ENCODE results near the gene SAYSD1. TPM values are rescaled to one million over a fixed set of nuclear protein-coding genes. Genes with fewer than 3 reads are reported as not detected.
"Not testable (repeated sequence)": the region's sequence is repeated elsewhere in the genome, so short reads cannot be mapped to it uniquely, and the experiment has no call there.

Gene SAYSD1
- 10 to 100 TPM; 11.1 to 11.2 TPM for total RNA-seq
- long read RNA-seq, donor 1, transcript SAYSD1-201 (2 exons, 2,020 nt) = major isoform, 6 of 6 reads
- long read RNA-seq, donor 1, partial matches to known transcripts = 0 of 6 reads
- long read RNA-seq, donor 1, other reads (novel, unspliced or antisense) = 0 of 6 reads
- long read RNA-seq, donor 2, transcript SAYSD1-201 (2 exons, 2,020 nt) = major isoform, 29 of 31 reads
- long read RNA-seq, donor 2, partial matches to known transcripts = 0 of 31 reads
- long read RNA-seq, donor 2, other reads (novel, unspliced or antisense) = 1 of 31 reads

- DNase-seq (ENCODE audit: low spot score) = peak; percentile 98
- intact Hi-C loops (cut with DNase I) = no loop called here
Measured at GRCh38 chr6:39114704-39115599, at the start of gene SAYSD1. TSS of gene SAYSD1 (minus strand) at chr6:39115186. CDS start at chr6:39115089, 97 bp downstream.

- intact Hi-C loops (cut with DNase I) = no loop called here
- DNase-seq (ENCODE audit: low spot score) = no peak
Measured at GRCh38 chr6:39157511-39157910, 42.5 kb upstream of the SAYSD1 start.

- intact Hi-C loops (cut with DNase I) = no loop called here
- DNase-seq (ENCODE audit: low spot score) = no peak
Measured at GRCh38 chr6:39156801-39157200, 41.8 kb upstream of the SAYSD1 start.

- intact Hi-C loops (cut with DNase I) = no loop called here
- no peak for DNase-seq (ENCODE audit: low spot score)
Measured at GRCh38 chr6:39154705-39155104, 39.7 kb upstream of the SAYSD1 start.

GRCh38 chr6:39153766-39154397 lies 38.9 kb upstream of the SAYSD1 start:
- no peak for DNase-seq (ENCODE audit: low spot score)
- intact Hi-C loops (cut with DNase I) = no loop called here

GRCh38 chr6:39152262-39152661 lies 37.3 kb upstream of the SAYSD1 start:
- DNase-seq (ENCODE audit: low spot score) = no peak
- intact Hi-C loops (cut with DNase I) = no loop called here

- DNase-seq (ENCODE audit: low spot score) = no peak
- intact Hi-C loops (cut with DNase I) = no loop called here
Measured at GRCh38 chr6:39151211-39151610, 36.2 kb upstream of the SAYSD1 start.

- no peak for DNase-seq (ENCODE audit: low spot score)
- intact Hi-C loops (cut with DNase I) = no loop called here
Measured at GRCh38 chr6:39144481-39145173, 29.6 kb upstream of the SAYSD1 start.

- intact Hi-C loops (cut with DNase I) = no loop called here
- no peak for DNase-seq (ENCODE audit: low spot score)
Measured at GRCh38 chr6:39143238-39143930, 28.4 kb upstream of the SAYSD1 start.

- intact Hi-C loops (cut with DNase I) = no loop called here
- DNase-seq (ENCODE audit: low spot score) = no peak
Measured at GRCh38 chr6:39140556-39141167, 25.7 kb upstream of the SAYSD1 start.

- intact Hi-C loops (cut with DNase I) = no loop called here
- DNase-seq (ENCODE audit: low spot score) = no peak
Measured at GRCh38 chr6:39137245-39137644, 22.3 kb upstream of the SAYSD1 start.

GRCh38 chr6:39136207-39136606 lies 21.2 kb upstream of the SAYSD1 start:
- DNase-seq (ENCODE audit: low spot score); intact Hi-C loops (cut with DNase I): not testable (repeated sequence)

- DNase-seq (ENCODE audit: low spot score); intact Hi-C loops (cut with DNase I): not testable (repeated sequence)
Measured at GRCh38 chr6:39134761-39135160, 19.8 kb upstream of the SAYSD1 start.

GRCh38 chr6:39130691-39131090 lies 15.7 kb upstream of the SAYSD1 start:
- intact Hi-C loops (cut with DNase I) = no loop called here
- no peak for DNase-seq (ENCODE audit: low spot score)

- intact Hi-C loops (cut with DNase I) = no loop called here
Measured at GRCh38 chr6:39128832-39129231, 13.8 kb upstream of the SAYSD1 start.

GRCh38 chr6:39128106-39128505 lies 13.1 kb upstream of the SAYSD1 start:
- DNase-seq (ENCODE audit: low spot score) = no peak
- intact Hi-C loops (cut with DNase I) = no loop called here

More at GRCh38 chr6:39128832-39129231, 13.8 kb upstream of the SAYSD1 start:
- no peak for DNase-seq (ENCODE audit: low spot score)

- intact Hi-C loops (cut with DNase I) = no loop called here
- DNase-seq (ENCODE audit: low spot score) = no peak
Measured at GRCh38 chr6:39124114-39124513, 9.1 kb upstream of the SAYSD1 start.

- DNase-seq (ENCODE audit: low spot score) = no peak
- intact Hi-C loops (cut with DNase I) = no loop called here
Measured at GRCh38 chr6:39118921-39119320, 3.9 kb upstream of the SAYSD1 start.

- intact Hi-C loops (cut with DNase I) = no loop called here
- DNase-seq (ENCODE audit: low spot score) = no peak
Measured at GRCh38 chr6:39114388-39114703, 640 bp downstream of the SAYSD1 start.

Data from posterior vena cava (tissue), 2 donors.